ENCODE data around the gene DUS3L.

- TF ChIP-seq CTCF (IDR thresholded peaks at IDR 0.05) (no peak), POLR2A (IDR thresholded peaks at IDR 0.05) (no peak)
These were observed 17.7 kb downstream of the DUS3L start for GRCh38 chr19:5773276-5773675.
